HG03457 (cell line): Measurements from ENCODE around the gene CSNK1G1.
"Not testable (repeated sequence)": the region's sequence is repeated elsewhere in the genome, so short reads cannot be mapped to it uniquely, and the experiment has no call there.

Experiments
- ATAC-seq: cut with Tn5 transposase; IDR thresholded peaks from one replicate; pipeline ENCODE4 v1.9.1; 2021; ENCODE audit warnings: moderate number of reproducible peaks; ENCODE audit not compliant: unreplicated experiment

CSNK1G1 gene

GRCh38 chr15:64288999-64289398, 67.0 kb downstream of the CSNK1G1 start:
- no peak for ATAC-seq

DNA sequence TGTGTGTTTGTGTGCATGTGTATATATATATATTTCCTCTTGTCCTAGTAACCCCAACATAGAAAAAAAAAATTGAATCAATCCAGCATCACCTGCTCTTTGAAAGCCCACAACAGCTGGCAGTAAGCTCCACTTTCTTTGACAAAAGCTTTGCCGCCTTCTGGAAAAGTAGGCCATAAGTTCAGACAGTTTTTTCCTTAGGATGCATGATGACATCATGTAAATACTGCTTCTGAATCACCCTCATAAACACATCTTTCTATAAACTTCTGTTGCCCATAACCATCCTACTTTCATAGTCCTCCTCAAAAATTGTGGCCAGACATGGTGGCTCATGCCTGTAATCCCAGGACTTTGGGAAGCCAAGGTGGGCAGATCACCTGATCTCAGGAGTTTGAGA, 67.4 kb downstream of the CSNK1G1 start:
- no peak for ATAC-seq

- no peak for ATAC-seq
Observed at GRCh38 chr15:64287953-64288352, 68.0 kb downstream of the CSNK1G1 start.

GRCh38 chr15:64286473-64286872, 69.5 kb downstream of the CSNK1G1 start:
- no peak for ATAC-seq

- no peak for ATAC-seq
Observed at GRCh38 chr15:64285871-64286270, 70.1 kb downstream of the CSNK1G1 start.

DNA sequence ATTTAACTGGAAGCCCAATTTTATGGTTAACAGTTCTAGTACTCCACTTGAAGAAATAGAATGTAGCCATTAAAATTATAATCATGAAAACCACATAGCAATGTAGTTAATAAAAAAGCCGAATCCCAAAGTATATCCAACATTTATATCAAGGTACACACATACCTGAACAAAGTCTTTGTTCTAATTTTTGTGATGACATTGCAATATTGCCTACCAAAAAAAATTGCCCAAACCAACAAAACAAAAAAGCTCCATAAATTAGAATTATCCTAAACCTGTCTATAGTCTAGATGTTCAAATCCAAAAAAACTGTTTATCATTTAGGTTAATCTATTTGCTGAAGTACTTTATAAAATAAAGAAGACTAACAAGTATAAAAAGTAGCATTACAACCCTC, 70.8 kb downstream of the CSNK1G1 start:
- ATAC-seq: no peak

GRCh38 chr15:64284042-64284441, 71.9 kb downstream of the CSNK1G1 start:
- no peak for ATAC-seq

DNA sequence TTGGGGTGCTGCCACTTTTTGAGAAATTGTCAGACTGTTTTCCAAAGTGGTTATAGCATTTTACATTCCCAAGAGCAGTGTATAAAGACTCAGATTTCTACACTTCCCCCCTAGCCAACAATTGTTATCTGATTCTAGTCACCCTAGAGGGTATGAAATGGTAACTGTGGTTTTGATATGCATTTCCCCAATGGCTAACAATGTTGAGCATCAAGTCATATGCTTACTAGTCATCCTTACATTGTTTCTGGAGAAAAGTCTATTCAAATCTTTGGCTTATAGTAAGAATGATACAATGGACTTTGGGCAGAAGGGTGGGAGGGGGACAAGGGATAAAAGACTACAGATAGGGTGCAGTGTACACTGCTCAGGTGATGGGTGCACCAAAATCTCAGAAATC, 73.3 kb downstream of the CSNK1G1 start:
- no peak for ATAC-seq

DNA sequence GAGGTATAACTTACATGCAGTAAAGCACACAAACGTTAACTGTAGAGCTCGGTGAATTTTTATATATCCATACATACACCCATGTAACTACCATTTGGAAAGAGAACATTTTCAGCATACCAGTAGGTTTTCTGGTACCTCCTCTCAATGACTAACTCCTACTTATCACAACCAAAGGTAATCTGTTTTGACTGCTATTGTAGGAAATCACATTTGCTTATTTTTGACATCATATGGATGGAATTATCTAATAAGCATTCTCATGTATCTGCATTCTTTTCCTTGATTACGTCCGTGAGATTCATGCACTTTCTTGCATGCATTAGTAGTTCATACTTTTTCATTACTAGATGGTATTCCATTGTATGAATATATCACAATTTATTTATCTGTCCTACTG, 76.8 kb downstream of the CSNK1G1 start:
- no peak for ATAC-seq

- ATAC-seq: no peak
Observed at GRCh38 chr15:64275934-64276333, 80.0 kb downstream of the CSNK1G1 start.

- no peak for ATAC-seq
Observed at GRCh38 chr15:64274341-64274950, 81.5 kb downstream of the CSNK1G1 start.

DNA sequence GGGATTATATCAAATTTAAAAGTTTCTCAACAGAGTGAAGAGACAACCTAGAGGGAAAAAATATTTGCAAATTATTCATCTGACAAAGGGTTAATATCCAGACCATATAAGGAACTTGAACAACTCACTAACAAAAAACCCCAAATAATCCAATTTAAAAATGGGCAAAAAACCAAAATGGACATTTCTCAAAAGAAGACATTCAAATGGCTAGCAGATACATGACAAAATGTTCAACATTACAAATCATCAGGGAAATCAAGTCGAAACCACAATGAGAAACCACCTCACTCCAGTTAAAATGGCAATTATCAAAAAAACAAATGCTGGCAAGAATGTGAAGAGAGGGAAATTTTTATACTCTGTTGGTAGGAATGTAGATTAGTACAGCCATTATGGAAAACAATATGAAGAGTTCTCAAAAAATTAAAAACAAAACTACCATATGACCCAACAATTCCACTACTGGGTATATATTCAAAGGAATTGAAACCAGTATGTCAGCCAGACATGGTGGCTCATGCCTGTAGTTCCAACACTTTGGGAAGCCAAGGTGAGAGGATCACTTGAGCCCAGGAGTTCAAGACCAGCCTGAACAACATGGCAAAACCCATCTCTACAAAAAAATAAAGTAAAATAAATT, 88.5 kb downstream of the CSNK1G1 start:
- no peak for ATAC-seq

DNA sequence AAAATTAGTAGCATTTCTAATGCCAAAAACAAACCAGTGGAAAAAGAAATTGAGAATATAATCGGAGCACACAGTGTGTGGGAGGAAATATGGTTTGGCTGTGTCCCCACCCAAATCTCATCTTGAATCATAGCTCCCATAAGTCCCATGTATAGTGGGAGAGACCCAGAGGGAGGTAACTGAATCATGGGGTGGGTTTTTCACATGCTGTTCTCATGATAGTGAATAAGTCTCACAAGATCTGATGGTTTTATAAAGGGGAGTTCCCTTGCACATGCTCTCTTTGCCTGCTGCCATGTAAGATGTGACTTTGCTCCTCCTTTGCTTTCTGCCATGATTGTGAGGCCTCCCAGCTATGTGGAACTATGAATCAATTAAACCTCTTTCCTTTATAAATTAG, 90.8 kb downstream of the CSNK1G1 start:
- ATAC-seq: not testable (repeated sequence)

- ATAC-seq: no peak
Observed at GRCh38 chr15:64264502-64264901, 91.5 kb downstream of the CSNK1G1 start.

- ATAC-seq: no peak
Observed at GRCh38 chr15:64263567-64263966, 92.4 kb downstream of the CSNK1G1 start.

DNA sequence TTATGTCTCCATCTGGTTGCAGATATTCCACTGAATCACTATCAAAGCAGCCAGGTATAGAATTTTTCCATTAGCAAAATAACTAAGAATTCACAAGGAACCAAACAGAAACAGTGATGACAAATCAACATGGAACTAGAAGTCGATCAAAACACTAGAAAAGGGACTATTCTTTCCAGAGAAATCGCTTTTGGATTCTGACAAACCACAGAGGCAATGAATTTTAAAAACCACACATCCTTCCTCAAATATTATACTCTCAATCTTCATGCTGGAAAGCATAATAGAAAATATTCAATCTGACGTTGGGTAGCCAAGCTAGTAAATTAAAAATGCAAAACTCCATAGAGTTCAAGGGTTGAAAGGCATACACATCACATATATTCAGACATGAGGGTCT, 99.9 kb downstream of the CSNK1G1 start:
- ATAC-seq: no peak

DNA sequence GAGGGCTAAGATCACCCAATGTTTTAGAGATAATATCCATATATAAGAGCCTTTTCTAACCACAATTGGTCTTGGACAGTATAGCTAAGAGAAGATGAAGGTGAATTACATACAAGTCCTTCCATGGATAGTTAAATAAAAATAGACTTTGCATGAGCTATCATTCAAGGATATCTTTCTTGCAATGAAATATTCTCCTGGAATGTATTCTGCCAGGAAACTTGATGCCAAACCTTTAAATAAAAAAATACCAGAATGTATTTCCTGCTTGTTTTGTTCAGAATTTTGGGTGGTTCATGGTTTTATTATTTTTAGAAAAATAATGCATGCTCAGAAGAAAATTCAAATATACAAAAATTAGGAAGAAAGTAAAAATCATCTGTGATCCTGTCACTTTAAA, 104.3 kb downstream of the CSNK1G1 start:
- ATAC-seq: no peak

- no peak for ATAC-seq
Observed at GRCh38 chr15:64251121-64251520, 104.9 kb downstream of the CSNK1G1 start.

- no peak for ATAC-seq
Observed at GRCh38 chr15:64249883-64250575, 105.9 kb downstream of the CSNK1G1 start.

GRCh38 chr15:64249406-64249805, 106.6 kb downstream of the CSNK1G1 start:
- ATAC-seq: no peak

DNA sequence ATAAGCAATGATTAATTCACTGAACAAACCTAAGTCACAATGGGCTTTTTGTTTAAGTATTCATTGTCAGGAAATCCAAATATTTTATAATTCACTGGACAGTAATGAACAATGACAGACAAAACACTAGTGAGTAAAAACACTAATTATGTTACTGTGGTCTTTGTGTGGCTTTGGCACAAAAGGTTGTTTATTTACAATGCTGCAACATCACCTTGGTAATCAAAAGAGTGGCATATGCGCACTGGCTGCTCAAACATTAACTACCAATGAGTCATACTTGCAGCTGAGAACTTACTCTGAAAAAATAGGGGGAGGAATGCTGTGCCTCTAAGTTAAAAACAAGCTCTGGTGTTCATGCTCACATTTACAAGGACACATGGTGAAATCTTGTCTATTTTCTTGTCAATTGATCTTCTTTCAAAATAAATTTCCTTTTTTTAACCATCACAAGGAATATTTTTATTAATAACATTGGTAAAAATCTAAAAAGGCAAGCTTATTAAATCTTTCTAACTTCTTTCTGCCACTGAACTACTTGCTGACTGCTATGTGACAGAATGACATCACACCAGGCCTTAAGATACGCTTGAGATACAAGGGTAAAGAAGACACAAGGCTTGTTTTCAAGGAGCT, 107.9 kb downstream of the CSNK1G1 start:
- ATAC-seq: no peak

- ATAC-seq: no peak
Observed at GRCh38 chr15:64247535-64247905, 108.5 kb downstream of the CSNK1G1 start.
